ENCODE results near the gene C1orf159.

GRCh38 chr1:1047407-1047806 lies 68.5 kb downstream of the C1orf159 start:
- TF ChIP-seq POLR2A (IDR thresholded peaks at IDR 0.05) (no peak), CTCF (IDR thresholded peaks at IDR 0.05) (no peak)
